GM19035 (cell line): Measurements from ENCODE around the gene MEG3.

Source experiments
- ATAC-seq: cut with Tn5 transposase; IDR thresholded peaks from one replicate; pipeline ENCODE4 v1.9.1; 2021; ENCODE audit not compliant: unreplicated experiment

Gene MEG3

DNA sequence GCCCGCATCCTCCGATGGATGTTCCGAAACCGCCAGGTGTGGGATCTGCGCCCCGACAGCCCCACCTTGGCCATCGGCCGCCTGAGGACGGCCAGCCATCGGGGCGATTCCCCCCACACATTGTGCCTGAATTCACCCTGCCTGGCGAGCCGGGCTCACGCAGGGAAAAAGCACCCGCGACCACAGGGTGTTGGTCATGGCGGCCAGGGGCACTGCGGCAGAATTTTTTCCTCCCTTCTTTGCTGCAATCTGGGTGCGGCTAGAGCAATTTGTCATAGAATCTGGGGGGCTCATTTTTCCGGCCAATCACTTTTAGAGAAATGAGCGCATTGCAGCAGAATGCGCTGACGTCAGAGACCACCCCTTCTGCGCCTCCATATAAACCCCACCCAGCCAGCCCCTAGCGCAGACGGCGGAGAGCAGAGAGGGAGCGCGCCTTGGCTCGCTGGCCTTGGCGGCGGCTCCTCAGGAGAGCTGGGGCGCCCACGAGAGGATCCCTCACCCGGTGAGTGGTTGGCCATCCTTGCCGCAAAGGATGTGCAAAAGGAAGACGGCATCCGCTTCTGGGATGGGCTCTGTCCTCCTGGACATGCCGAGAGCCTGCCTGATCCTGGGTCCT, at the start of gene MEG3:
Gene MEG3 (plus strand): TSS at position 406 of the 619 bp plus-strand sequence.
- no peak for ATAC-seq

- ATAC-seq, result no peak
These were observed 49.1 kb upstream of the MEG3 start for GRCh38 chr14:100776681-100777365.

GRCh38 chr14:100777366-100777817, 48.5 kb upstream of the MEG3 start:
- ATAC-seq, result no peak

DNA sequence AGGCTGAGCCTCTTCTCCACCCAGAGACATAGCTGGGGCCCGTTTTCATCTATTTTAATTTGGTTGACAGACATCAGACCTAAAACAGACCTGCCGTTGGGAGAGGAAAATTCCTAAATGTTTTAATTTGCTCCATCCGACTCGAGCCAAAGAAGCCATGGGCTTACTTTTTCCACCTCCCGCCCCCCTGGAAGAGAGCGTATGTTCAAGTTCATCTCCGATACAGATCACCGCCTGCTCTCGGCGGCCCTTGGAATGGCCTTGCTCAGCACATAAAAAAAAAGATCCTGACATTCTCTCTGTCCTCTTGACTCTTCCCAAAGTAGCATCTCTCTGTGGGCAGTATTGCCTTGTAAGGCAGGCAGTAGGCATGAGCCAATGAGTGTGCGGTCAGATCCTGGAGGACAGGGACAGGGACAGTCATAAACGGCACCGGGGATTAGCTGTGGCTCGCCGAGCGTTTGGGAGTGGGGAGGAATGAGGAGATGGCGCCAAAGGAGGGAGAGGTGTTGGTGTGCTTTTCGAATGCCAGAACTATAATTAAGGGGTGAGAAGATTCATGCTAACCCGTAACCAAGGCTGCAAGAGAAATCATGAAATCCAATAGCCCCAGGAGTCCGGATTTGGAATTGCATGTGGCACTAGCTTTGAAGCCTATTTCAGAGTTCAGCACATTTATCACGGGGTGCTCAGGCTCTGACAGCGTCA, 47.9 kb upstream of the MEG3 start:
- ATAC-seq, result no peak

- no peak for ATAC-seq
These were observed 47.4 kb upstream of the MEG3 start for GRCh38 chr14:100778526-100778882.

- ATAC-seq, result no peak
These were observed 46.8 kb upstream of the MEG3 start for GRCh38 chr14:100778951-100779690.

GRCh38 chr14:100779691-100780080, 46.2 kb upstream of the MEG3 start:
- no peak for ATAC-seq

DNA sequence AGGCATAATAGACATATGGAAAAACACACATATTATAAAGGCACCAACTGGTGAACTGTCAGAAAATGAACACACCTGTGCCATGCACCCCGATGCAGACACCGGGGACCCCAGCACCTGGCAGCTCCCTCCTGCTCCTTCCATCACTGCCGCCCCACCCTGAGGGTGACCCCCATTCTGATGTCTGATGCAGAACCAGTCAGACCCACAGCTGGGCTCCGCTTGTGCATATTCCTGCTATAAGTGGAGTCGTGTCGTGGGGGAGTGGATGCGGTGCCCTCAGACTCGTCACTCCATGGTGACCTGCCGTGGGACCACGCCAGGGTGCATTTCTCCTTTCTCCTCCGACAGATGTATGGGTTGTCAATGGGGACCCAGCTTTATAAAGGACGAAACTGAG, 45.7 kb upstream of the MEG3 start:
- ATAC-seq, result no peak

GRCh38 chr14:100780646-100781355, 45.1 kb upstream of the MEG3 start:
- no peak for ATAC-seq

DNA sequence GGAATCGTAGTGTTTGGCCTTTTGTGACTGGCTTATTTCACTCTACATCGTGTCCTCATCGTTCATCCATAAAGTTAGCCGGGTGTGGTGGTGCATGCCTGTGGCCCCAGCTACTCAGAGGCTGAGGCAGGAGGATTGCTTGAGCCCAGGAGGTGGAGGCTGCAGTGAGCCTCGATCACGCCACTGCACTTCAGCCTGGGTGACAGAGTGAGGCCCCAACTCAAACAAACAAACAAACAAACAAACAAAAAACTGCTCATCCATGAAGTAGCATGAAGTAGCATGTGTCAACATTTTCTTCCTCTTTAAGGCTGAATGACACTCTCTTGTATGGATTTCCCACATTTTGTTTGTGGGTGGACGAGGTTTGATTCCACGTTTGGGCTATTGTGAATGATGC, 44.0 kb upstream of the MEG3 start:
- ATAC-seq, result no peak

- no peak for ATAC-seq
These were observed 43.2 kb upstream of the MEG3 start for GRCh38 chr14:100782516-100783320.

DNA sequence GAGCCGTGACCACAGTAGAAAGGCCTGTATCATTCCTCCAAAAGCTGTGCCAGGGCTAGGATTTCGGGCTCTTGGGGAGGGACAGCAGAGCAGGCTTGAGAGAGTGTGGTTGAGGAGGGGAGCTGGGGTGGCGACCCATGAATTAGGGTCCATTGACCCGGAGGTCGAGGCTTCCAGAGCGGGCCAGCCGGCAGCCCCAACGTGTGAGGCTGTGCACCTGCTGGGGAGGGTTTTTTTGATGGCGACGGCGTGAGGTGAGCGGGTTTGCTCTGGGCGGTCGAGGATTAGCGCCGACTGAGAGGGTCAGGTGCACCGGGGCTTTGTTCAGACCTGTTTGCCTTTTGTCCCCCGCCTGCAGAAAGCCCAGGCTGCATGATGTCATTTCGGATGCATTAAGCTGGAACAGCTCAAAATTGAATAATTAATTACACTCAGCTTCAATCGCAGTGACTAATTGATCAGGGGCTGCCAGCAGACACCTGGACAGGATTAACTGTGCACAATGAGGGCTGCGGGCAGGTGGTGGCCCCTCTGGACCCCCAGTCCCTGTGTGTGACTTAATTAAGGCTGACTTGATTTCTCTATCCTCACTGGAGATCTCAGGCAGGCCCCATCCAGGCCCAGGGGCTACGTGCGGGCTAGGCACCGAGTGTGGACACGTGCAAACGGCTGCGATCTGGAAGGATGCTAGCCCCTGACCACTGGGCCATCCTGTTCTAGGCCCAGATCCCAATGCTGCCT, 42.1 kb upstream of the MEG3 start:
- ATAC-seq, result no peak

DNA sequence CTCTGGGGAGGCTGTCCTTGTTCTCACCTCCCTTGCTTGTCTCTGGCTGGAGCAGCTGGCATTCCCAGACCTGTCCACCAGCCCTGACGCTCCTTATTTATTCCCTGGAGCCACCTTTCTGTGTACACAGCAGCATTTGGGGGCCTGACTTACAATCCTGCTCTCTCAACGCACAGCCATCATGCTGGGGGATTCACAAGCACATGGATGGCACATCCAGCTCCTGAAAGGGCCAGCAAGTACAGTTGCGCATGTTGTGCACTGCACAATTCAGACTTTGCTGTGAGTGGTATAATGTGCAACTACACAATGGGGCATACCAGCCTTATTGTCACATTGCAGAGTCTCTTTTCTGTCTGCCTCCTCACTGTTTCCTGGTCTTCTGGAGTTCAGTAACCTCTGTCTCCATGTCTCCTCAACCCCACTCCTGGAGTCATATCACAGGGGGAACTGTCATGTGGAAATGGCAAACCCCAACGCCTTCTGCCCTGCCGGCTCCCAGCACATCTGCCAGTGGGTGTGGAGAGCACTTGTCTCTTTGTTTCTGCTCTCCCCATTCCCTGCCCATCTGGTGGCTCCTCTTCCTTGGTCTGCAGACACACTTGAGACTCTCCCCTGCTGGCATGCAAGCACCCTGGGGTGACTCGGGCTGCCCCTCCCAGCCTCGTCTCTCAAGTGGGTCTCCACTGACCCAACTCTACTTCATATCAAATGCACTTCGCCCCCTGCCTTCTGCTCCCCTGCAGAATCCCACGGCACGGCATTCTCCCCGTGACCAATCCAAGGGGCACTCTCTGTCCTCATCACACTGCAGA, 41.2 kb upstream of the MEG3 start:
- no peak for ATAC-seq

GRCh38 chr14:100785338-100785615, 40.6 kb upstream of the MEG3 start:
- no peak for ATAC-seq

GRCh38 chr14:100785626-100786025, 40.3 kb upstream of the MEG3 start:
- no peak for ATAC-seq

- no peak for ATAC-seq
These were observed 39.8 kb upstream of the MEG3 start for GRCh38 chr14:100786131-100786530.

DNA sequence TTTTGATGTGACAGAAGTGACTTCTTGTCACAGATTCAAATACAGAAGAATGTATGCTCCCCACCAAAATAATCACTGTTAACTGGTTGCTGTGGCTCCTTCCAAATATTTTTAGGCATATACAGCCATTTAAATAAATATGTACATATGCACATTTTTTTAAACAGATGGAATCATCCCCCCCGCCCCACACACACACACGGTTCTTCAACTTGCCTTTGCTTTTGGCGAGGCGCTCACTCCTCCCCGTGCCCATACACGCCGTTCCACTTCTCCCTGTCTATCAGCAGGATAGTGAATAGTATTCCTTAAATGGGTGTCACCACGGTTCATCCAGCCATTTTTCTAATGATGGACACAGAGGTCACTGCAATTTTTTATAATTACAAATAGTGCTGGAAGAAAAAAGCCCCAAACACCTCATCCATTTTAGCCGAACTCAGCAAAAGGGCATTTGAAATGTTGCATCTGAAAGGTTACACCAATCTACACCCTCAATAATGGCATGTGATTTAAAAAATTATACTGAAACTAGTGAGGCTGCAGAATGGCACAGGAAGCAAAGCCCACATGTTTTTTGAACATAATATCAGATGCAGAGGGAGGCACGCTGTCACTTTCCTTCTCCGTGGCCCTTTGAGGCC, 39.2 kb upstream of the MEG3 start:
- no peak for ATAC-seq

GRCh38 chr14:100787659-100788058, 38.3 kb upstream of the MEG3 start:
- ATAC-seq, result no peak
